Activated CD8-positive, alpha-beta T cell treated with anti-CD3 and anti-CD28 coated beads for 36 hours (primary cell): ENCODE data around the gene KCNMA1. TPM values are rescaled to one million over a fixed set of nuclear protein-coding genes. Genes with fewer than 3 reads are reported as not detected.
"Not testable (repeated sequence)": the region's sequence is repeated elsewhere in the genome, so short reads cannot be mapped to it uniquely, and the experiment has no call there.

ENCODE experiments used
- ATAC-seq: fragments of 200-7000 bp; cut with Tn5 transposase; one replicate; pipeline ENCODE4 v1.10.0; 2021; ENCODE audit warnings: mild to moderate bottlenecking, moderate library complexity
- CTCF ChIA-PET: fragments of 350-600 bp; sonication (Branson Sonifier 250); formaldehyde crosslinking; loops from one replicate; lab custom pipeline; 2021; ENCODE audit warnings: antibody characterized with exemption; lab: Charles Lee
- POLR2A ChIA-PET: fragments of 350-600 bp; sonication (Branson Sonifier 250); formaldehyde crosslinking; loops from one replicate; lab custom pipeline; 2021; ENCODE audit warnings: antibody characterized with exemption; lab: Charles Lee
- DNase-seq: peaks from one replicate; pipeline ENCODE4 v3.0.0-alpha.2; 2020
- H3K27ac Mint-ChIP-seq: one replicate; pipeline ENCODE4 v1.8.0; 2021; ENCODE audit warnings: mild to moderate bottlenecking, mixed read lengths
- H3K27me3 Mint-ChIP-seq: one replicate; pipeline ENCODE4 v1.8.0; 2021; ENCODE audit warnings: mixed read lengths
- H3K36me3 Mint-ChIP-seq: one replicate; pipeline ENCODE4 v1.8.0; 2021; ENCODE audit warnings: low read depth, mixed read lengths
- H3K4me1 Mint-ChIP-seq: one replicate; pipeline ENCODE4 v1.8.0; 2021; ENCODE audit warnings: low read depth, mixed read lengths
- H3K4me3 Mint-ChIP-seq: one replicate; pipeline ENCODE4 v1.8.0; 2021; ENCODE audit warnings: mild to moderate bottlenecking, moderate library complexity, mixed read lengths
- H3K9me3 Mint-ChIP-seq: one replicate; pipeline ENCODE4 v1.8.0; 2021; ENCODE audit warnings: mixed read lengths
- CTCF ChIP-seq: fragments of 200-600 bp; IDR thresholded peaks from one replicate; pipeline ENCODE4 v1.8.0; 2022; ENCODE audit warnings: antibody characterized with exemption, mild to moderate bottlenecking
- intact Hi-C: fragments of 100-400 bp; cut with micrococcal nuclease; formaldehyde crosslinking; loops from one replicate; pipeline ENCODE4 v1.10.0; 2022
- total RNA-seq, 2 experiments: library from RNA; stranded (reverse); gene quantifications; one replicate each; pipeline ENCODE4 v1.2.3, GENCODE V29; 2021

The KCNMA1 gene
- total RNA-seq = under 1 TPM in 1 of 2 experiments, not detected in 1; 0.18 TPM

GRCh38 chr10:77637532-77638320 lies at the start of gene KCNMA1:
KCNMA1 (minus strand) TSS chr10:77637808.
- TF ChIP-seq CTCF = no peak
- ChIA-PET CTCF (interaction anchor here (10.4 kb wide), 1 partner anchor 464 kb away, joined by 161 read pairs; no protein-coding TSS in a partner anchor), POLR2A (interaction anchor here (0.9 kb wide), 1 partner anchor 11 kb away, joined by 3 read pairs; no protein-coding TSS in a partner anchor)
- peaks cover 6% of the 10 kb centered on the region for H3K4me1 Mint-ChIP-seq
- peaks cover 66% of the 10 kb centered on the region for H3K27me3 Mint-ChIP-seq
- no peaks in the 10 kb centered on the region for H3K36me3 Mint-ChIP-seq
- no peak within 1 kb of the TSS for H3K27ac Mint-ChIP-seq
- H3K4me3 Mint-ChIP-seq = peak within 1 kb of the TSS; percentile 53
- ATAC-seq (no peak), DNase-seq (peak; percentile 21)
- intact Hi-C loops = no loop called here
- no peaks in the 10 kb centered on the region for H3K9me3 Mint-ChIP-seq

GRCh38 chr10:77686650-77687417 lies 49.2 kb upstream of the KCNMA1 start:
- Mint-ChIP-seq H3K9me3 (no peaks in the 10 kb centered on the region), H3K4me3 (no peak overlapping the region), H3K4me1 (no peaks in the 10 kb centered on the region), H3K27me3 (peaks cover 13% of the 10 kb centered on the region), H3K36me3 (no peaks in the 10 kb centered on the region), H3K27ac (no peak overlapping the region)
- ChIA-PET POLR2A (no interaction called here), CTCF (interaction anchor here (1.2 to 2.7 kb wide), 2 partner anchors 24 to 521 kb away, joined by 4 to 11 read pairs; no protein-coding TSS in a partner anchor)
- DNase-seq (no peak), ATAC-seq (no peak)
- intact Hi-C loops = no loop called here
- TF ChIP-seq CTCF = no peak

- intact Hi-C loops = no loop called here
- Mint-ChIP-seq H3K36me3 (no peaks in the 10 kb centered on the region), H3K9me3 (no peaks in the 10 kb centered on the region), H3K27me3 (peaks cover 11% of the 10 kb centered on the region), H3K4me1 (no peaks in the 10 kb centered on the region), H3K27ac (no peak overlapping the region), H3K4me3 (no peak overlapping the region)
- ChIA-PET POLR2A (no interaction called here), CTCF (interaction anchor here (1.2 to 2.7 kb wide), 2 partner anchors 25 to 521 kb away, joined by 4 to 11 read pairs; no protein-coding TSS in a partner anchor)
- no peak for TF ChIP-seq CTCF
- ATAC-seq (no peak), DNase-seq (no peak)
These were observed 48.5 kb upstream of the KCNMA1 start for GRCh38 chr10:77686096-77686495.

GRCh38 chr10:77685432-77685831 lies 47.8 kb upstream of the KCNMA1 start:
- H3K27ac Mint-ChIP-seq = no peak overlapping the region
- DNase-seq (no peak), ATAC-seq (no peak)
- no peak overlapping the region for H3K4me3 Mint-ChIP-seq
- peaks cover 11% of the 10 kb centered on the region for H3K27me3 Mint-ChIP-seq
- H3K9me3 Mint-ChIP-seq = no peaks in the 10 kb centered on the region
- H3K4me1 Mint-ChIP-seq = no peaks in the 10 kb centered on the region
- intact Hi-C loops = no loop called here
- TF ChIP-seq CTCF = no peak
- no peaks in the 10 kb centered on the region for H3K36me3 Mint-ChIP-seq
- ChIA-PET POLR2A (no interaction called here), CTCF (interaction anchor here (2.7 kb wide), 1 partner anchor 26 kb away, joined by 11 read pairs; no protein-coding TSS in a partner anchor)

- ATAC-seq, H3K36me3 Mint-ChIP-seq, DNase-seq, H3K9me3 Mint-ChIP-seq, H3K4me1 Mint-ChIP-seq, H3K27ac Mint-ChIP-seq, H3K4me3 Mint-ChIP-seq, POLR2A ChIA-PET, H3K27me3 Mint-ChIP-seq, intact Hi-C loops: not testable (repeated sequence)
- CTCF ChIA-PET = interaction anchor here (1.1 kb wide), 1 partner anchor 28 kb away, joined by 3 read pairs; no protein-coding TSS in a partner anchor
These were observed 45.5 kb upstream of the KCNMA1 start for GRCh38 chr10:77683088-77683432.
